Occipital lobe (tissue), 2 donors: ENCODE data around the gene ATP10A. TPM values are rescaled to one million over a fixed set of nuclear protein-coding genes. Genes with fewer than 3 reads are reported as not detected.
"Not testable (repeated sequence)": the region's sequence is repeated elsewhere in the genome, so short reads cannot be mapped to it uniquely, and the experiment has no call there.

Source experiments
- DNase-seq: peaks from one replicate; lab custom pipeline; 2025; lab: John Stamatoyannopoulos, UW
- total RNA-seq: library from RNA; depleted of rRNA; stranded (reverse); fragments of >200 nt; gene quantifications from one replicate; pipeline ENCODE4 v1.2.3, GENCODE V29; 2014

The ATP10A gene
- total RNA-seq, 1 donor from 2014 or later: 0.78 TPM

DNA sequence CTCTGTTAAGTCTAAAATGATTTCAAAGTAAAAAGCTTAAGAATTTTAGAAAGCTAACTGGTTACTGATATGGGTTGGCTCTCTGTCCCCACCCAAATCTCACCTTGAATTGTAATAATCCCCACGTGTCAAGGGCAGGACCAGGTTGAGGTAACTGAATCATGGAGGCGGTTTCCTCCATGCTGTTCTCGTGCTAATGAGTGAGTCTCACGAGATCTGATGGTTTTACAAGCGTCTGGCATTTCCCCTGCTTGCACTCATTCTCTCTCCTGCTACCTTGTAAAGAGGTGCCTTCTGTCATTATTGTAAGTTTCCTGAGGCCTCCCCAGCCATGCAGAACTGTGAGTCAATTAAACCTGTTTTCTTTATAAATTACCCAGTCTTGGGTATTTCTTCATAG is 7.1 kb downstream of the ATP10A start:
- not testable (repeated sequence) for DNase-seq

DNA sequence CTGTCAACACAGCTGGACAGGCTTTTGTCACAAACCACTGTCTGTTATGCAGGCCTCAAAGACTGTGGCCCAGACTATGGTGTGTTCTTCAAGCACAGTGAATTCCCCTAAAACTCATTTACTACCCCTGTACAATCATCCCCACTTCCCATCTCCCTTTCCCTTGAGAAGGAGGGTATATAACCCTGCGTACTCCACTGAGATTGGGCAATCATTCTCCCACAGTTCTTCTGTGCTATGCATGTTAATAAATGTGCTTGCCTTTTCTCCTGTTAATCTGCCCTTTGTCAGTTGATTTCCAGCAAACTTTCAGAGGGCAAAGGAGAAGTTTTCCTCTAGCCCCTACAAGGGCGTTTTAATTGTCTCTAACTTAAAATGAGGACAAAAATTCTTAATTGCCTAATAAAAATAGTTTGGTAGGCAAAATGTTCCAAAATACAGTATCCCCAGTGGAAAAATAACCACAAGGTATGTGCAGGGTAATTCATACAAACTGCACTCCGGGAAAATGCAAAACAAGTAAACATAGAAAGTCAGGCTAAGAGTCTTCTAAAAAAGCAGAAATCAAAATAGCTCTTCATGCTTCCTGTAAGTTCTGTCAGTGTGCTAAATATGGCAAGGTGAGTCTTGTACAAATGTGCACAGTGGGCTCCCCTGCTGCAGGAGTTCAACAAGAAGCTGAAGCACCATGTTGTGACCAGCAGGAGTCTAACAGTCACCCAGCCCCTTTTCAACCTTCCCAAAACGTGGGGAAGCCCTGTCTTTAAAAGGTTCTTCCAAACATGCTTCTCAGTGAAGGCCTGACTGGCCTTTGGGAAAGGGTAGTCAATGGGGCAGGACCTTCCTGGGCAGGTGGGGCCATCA is 10.2 kb downstream of the ATP10A start:
- DNase-seq: no peak

DNA sequence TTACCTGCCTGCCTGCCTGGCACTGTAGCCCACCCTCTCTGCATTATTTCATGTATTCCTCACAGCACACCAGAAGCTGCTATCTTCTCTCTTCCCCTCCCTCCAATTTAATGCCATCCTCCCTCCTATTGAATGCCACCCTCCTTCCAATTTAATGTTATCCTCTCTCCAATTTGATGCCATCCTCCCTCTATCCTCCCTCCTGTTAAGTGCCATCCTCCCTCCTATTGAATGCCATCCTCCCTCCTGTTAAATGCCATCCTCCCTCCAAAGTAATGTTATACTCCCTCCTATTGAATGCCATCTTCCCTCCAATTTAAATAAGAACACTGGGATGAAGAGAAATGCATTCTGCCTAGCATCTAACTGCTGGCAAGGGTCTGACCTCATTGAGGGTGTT is 11.1 kb downstream of the ATP10A start:
- no peak for DNase-seq

DNA sequence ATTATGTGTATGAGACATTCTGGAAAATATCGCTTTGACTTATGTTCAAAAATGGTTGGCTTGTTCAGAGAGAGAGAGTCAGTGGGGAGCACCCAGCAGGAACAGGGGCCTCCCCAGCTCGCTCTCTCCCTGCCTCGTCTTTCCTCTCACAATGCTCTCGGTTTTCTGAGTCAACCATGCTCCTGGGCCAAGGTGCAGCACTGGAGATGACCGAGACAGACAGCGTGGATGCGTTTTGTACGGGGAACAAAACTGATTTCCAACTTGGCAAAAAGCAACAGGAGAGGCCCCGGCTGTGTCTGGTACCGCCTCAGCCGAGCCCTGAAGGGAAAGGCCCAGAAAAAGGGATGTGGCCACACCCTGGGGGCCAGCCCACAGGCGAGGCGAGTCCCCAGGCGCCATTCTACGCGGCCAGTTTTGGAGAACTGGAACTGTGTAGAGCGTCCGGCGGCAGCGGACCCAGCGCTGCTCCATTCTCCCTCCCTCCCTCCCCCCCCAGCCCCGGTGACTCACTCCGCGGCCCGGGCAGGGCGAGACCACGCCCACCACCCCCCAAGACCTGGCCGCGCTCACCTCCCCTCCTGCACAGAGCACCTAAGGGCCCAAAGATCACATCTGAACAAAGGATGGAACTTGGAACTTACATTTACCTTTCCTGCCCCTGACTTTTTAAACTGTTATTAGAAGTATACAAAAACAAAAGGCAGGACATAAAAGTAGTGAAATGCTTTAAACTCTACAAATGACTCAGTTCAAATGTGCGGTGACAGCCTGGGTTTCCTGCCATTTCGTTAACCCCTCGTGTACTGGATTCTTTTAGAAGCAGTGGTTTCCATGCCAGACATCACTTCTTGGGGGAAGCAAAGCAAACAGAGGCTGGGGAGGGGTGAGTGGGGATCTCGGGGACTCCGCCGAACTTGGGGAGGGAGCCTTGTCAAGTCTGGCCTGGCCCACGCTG is 12.7 kb downstream of the ATP10A start:
- DNase-seq: no peak

DNA sequence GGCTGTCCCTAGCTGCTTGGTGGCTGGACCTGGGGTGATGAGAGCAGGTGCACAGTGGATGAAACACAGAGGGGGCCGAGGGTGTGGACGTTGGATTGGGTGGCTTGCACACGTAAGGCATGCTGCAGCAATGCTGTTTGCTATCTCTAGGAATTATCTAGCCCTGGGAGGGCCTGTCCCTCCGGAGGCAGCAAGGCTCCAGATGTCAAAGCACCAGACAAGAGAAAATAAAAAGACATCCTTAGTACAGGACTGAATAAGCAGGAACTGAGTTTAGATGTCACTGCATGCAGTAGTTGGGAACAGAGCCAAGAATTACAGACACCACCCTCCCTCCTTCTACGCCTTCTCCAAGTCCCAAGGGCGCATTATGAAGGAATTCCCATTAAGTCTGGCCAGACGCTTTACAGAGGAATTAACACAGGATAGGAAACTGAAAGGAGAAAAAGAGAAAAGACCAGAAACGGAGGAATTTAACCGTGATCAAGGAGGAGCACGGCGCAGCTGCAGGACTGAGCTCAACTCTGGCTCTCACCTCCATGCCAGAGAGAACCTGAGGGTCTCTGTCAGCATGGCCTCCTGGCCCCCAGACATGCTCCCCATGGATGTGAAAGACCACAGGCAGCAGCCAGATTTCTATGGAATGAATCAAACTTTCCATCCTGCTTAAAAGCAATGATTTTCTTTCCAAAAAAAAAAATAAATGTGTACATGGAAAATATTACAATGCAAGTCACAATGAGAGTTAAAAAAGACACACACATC is 13.8 kb downstream of the ATP10A start:
- DNase-seq: no peak

DNA sequence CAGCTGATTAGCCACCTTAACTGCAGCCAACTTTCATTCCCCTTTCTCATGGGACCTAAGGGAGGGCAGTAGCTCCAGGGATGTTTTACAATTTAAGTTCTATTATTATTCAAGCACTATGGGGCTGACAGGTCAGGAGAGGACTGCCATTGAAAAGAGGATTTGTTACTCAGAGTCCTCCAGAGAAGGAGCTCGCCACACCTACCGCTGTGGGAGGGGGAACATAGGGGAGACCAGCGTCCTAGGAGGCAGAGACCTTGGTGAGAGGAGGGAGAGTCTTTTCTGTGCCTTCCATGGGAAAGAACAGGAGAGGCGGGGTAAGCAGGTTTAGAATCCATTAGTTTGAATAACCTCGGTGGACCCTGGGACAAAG is 14.4 kb downstream of the ATP10A start:
- DNase-seq: no peak

DNA sequence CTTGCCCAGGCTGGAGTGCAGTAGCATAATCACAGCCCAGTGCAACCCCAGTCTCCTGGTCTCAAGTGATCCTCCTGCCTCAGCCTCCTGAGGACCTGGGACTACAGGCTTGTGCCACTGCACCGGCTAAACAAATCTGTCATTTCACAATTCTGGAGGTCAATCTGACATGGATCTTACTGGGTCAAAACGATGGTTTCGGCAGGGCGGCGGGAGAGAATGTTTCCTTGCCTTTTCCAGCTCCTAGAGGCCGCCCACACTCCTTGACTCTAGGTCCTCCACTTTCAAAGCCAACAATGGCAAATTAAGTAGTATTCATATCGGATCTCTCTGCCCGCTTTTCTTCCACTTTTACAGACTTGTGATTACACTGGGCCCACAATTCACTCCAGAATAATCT is 14.8 kb downstream of the ATP10A start:
- DNase-seq: no peak

DNA sequence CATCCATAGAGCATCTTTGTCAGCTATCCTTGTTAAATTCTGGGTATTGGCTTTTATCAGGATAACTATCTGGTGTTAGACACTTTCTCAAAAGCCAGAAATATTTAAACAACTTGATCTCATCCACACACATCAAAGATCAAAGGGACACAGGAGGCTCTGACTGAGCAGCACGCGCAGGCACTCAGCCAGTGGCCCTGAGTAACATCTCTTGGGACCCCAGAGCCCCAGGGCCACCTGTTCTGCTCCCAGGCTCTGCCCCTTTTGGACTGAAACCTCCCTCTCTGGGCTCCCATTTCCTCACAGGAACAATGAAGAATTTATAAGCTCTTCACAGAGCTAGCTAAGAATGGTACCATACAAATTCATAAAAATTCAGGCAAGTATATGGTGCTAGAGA is 16.1 kb downstream of the ATP10A start:
- DNase-seq: no peak

DNA sequence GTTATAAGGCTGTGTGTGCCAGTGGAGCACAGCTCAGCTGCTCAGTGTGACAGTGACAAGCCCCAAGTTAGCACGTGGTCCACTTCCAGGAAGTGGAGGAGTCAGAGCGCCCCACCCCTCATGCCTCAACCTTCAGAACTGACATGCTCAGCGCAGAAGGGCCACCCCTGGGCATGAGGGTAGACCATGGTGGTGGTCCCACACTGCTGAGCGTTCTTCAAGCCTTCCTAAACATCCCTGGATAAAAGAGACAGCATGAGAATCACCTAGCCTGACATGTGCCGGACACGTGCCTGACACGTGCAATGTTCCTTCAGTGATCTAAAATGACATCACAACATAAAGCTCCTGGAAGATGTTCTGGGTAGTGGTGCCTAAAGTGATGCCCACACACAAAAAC is 16.8 kb downstream of the ATP10A start:
- DNase-seq: no peak

DNA sequence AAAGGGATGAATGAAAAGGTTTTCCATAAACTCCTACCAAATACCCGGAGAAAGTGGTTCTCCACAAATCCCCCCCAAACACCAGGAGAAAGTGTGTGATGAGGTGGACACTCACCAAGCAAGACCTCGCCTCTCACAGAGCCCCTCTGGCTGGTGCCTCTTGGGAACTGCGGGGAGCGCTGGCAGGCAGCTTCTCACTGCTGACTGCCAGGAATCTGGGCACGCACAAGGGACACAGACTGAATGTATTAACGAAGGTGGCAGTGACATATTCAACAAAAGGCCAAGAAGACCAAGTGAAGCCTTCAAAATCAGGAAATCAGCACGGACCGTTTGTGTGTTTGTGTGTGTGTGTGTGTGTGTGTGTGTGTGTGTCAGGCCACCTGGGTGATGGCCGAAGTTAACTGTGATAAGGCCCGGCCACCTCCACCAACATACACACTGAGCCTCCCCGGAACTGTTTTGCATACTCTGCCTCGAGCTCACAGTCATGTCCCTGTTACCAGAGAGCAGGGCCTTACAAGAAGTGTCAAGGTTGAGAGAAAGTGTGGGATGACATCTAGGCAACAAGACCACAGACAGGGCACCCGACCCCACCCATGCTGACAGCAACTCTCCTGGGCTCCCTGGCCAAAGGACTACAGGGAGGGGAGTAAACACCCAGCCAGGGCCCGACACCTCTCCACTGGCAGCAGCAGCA is 18.0 kb downstream of the ATP10A start:
- no peak for DNase-seq

DNA sequence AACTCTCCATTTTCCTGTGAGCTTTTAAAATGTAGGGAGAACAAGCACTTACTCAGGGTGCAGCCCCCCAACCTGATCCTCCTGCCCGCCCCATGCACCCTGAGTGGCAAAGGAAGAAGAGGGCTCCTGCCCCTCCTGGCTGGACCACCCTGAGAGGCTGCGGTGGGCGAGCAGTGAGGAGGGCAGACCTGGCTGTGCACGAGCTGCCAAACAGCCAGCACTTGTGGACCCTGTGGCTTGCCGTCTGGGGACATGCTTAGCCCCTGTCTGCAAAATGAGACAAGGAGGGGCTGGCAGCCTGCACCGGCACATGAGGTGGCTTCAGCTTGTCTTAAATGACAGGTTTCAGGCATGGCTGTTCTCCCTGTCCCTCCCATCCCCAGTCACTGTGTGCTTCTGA is 18.6 kb downstream of the ATP10A start:
- DNase-seq: no peak

DNA sequence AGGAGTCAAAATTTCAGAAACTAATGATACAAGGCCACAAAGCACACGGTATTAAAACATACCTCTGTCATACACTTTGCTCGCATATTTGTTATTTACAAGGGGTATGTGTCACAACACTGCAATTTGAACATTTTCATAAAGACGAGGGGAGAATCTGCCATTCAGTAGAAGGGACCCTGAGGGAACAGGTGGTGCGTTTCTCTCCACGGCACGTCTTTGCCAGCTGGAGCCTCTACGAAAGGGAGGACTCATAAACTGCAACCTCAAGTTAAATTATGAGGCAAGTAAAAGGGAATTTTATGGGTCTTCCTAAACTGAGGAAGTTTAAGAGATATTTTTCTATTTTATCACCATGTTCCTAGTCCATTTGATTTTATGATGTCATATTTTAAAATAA is 19.1 kb downstream of the ATP10A start:
- DNase-seq: no peak

DNA sequence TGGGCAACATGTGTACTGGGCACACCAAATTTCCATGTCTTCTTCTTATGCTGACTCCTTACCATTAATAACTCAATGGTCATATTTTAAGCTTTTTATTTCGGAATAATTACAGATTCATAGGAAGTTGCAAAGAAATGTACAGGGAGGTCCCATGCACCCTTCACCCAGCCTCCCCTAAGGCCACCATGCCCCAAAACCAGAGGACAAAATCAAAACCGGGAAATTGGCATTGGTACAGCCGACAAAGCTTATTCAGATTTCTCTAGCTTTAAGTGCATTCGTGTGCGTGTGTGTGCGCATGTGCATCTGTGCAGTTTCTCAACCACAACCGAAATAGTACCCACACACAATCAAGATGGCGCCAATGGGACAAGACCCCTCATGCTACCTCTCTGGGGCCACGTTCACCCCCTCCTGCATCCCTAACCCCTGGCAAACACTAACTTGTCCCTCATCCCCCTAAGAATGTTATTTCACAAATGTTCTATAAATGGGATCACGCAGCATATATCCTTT is 23.4 kb downstream of the ATP10A start:
- DNase-seq: no peak

DNA sequence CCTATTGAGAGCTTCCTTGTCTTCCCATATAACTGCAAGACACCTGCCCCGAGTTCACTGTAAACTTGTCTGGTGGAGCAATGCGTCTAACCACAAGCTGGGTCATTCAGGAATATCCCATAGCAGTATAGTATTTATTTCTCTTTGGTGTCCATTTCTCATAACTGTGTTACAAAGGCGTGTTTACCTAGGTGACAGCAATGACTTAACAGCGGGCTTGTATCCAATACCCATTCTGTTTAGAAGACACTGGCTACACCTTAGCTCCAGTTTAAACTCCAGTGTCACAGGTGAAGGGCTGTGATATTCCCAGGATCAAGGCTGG is 24.3 kb downstream of the ATP10A start:
- no peak for DNase-seq

DNA sequence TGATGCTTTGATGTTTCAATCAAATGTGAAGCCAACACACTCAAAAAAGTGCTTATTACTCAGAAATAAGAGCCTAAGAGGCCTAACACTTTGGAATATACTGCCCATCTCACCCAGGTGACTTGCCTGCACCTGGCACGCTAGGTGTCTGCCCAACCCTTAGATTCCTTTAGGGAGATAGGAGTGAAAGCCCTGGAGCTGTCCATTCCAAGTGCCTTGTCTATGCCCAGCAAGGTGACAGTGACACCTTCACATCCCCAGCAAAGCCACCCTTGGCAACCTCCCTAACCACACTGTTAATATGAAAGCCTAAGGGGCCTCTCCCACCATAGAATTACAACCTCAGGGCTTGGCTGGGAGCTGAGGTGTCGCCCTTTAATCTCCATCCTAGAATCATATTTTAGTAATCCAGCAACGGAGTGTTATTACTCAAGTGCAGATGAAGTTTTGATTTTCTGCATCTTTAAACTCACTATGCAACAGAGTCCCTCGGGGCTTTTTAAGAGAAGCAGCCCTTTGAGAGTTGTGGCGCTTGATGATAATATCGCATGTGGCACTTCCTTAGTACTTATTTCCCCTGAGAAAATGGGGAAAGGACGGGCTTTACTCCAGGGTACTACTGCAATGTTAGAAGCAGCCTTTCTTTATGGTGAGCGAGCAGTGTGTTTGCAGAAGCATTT is 24.8 kb downstream of the ATP10A start:
- no peak for DNase-seq

DNA sequence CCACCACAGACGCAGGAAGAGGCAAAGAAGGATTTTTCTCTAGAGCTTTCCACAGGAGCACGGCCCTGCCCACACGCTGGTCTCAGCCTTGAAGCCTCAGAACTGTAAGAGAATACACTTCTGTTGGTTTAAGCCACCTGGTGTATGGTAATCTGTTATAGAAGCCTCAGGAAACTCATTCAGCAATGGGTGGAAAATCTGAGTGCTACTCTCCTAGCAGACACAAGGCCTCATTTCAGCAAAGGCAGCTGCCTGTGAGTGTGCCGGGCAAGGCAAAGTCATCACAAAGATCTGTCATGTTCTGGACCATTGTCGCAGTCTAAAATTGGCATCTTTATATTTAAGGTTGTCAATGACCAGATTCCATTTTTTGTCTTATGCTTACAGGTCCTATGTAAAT is 31.0 kb downstream of the ATP10A start:
- DNase-seq: no peak

DNA sequence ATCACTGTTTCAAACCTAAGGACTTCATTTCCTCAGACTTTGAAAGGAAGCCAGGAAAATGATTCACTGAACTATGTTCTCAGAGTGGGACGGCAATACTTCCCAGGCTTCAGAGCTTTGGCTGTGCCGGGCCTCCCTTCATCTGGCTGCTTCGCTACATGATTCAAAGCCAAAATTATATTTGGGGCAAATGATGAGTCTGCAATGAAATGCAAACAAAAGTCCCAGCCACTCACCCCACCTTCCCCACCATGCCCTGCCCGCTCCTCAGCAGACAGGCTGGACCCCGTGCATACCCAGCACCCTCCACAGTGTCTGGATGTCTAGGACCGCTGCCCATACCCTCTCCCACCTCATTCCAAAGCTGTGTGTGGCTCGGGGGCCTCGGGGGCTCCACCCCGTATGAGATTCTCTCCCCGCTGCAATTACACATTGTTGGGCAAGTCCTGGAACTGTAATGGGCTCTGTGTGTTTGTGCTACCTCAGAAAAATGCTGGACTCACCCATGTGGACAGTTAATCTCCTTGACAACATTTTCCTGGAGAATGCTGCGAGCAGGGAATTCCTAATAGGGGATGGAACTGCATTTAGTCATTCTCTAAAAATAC is 32.2 kb downstream of the ATP10A start:
- no peak for DNase-seq

DNA sequence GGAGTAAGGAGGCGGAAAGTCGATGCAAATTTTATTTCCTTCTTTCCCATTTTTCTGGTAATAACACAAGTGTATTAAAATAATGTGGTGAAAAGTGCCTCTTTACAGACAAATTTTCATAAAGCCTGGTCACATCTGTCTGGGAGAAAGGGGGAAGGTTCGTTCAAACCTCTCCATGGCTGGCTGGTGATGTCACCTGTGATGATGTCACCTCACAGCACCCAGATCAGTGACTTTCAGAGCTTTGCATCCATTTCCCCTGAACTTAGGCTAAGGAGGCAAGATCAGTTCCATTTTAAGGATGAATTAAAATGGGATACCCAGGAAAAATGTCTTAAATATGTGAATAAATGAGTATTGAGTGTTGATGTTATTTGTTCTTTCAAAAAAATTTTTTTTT is 34.1 kb downstream of the ATP10A start:
- DNase-seq: no peak

DNA sequence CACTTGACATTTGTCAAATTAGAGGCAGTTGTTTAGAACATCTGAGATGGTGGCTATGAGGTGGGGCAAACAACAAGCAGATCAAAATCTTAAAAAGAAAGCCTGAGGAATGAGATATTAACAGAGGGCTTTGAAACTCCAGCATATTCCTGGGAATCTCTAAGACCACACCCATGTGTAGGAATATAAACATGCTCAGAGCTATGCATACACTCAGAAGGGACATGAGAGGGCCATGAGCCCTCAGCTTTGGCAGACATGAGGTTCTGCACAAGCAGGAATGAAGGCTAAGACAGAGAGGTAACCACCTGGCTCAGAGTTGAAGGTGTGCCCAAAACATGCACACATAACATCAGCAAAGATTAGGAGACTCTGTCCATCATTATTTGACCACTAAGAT is 37.9 kb downstream of the ATP10A start:
- DNase-seq: no peak

DNA sequence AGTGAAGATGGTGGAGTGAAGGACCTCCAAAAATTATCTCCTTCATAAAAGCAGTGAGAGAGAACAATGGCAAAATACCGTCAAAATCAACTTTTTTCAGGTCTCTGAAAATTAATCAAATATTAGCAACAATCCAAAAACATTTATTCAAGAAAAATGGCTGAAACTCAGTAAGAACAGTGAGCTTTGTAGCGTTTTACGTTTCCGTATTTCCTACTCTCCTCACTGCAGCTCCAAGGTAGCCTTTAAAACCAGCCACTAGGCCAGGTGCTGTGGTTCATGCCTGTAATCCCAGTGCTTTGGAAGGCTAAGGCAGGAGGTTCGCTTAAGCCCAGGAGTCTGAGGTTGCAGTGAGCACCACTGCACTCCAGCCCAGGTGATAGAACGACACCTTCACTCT is 38.5 kb downstream of the ATP10A start:
- DNase-seq: no peak
